Activated T-cell treated with anti-CD3 and anti-CD28 coated beads, Interleukin-2, amount 50 U/mL, for 4 hours (primary cell): ENCODE results near the gene BEAN1. TPM values are rescaled to one million over a fixed set of nuclear protein-coding genes. Genes with fewer than 3 reads are reported as not detected.

Experiments
- ATAC-seq, 2 donors: fragments of 200-7000 bp; cut with Tn5 transposase; one replicate each; pipeline ENCODE4 v1.10.0; 2021
- DNase-seq: peaks from one replicate; pipeline ENCODE4 v3.0.0-alpha.2; 2020
- H3K27me3 Mint-ChIP-seq: one replicate; pipeline ENCODE4 v1.8.0; 2021; ENCODE audit warnings: low read depth, mixed read lengths
- H3K36me3 Mint-ChIP-seq: one replicate; pipeline ENCODE4 v1.8.0; 2022; ENCODE audit warnings: mixed read lengths; ENCODE audit not compliant: insufficient read depth
- H3K4me1 Mint-ChIP-seq: one replicate; pipeline ENCODE4 v1.8.0; 2021; ENCODE audit warnings: low read depth, mixed read lengths
- H3K4me3 Mint-ChIP-seq: one replicate; pipeline ENCODE4 v1.8.0; 2021; ENCODE audit warnings: mild to moderate bottlenecking, moderate library complexity, mixed read lengths
- H3K9me3 Mint-ChIP-seq: one replicate; pipeline ENCODE4 v1.8.0; 2021; ENCODE audit warnings: mixed read lengths
- total RNA-seq, 3 donors: library from RNA; stranded (reverse); gene quantifications; one replicate each; pipeline ENCODE4 v1.2.1, GENCODE V29; 2021

Gene BEAN1
- total RNA-seq: not detected

- Mint-ChIP-seq H3K27me3 (peaks cover 61% of the 10 kb centered on the region), H3K9me3 (no peaks in the 10 kb centered on the region), H3K4me3 (peak within 1 kb of the TSS; percentile 51), H3K4me1 (peaks cover 5% of the 10 kb centered on the region), H3K36me3 (no peaks in the 10 kb centered on the region)
- DNase-seq (no peak), ATAC-seq (peak; percentile 42 to 49)
Observed at GRCh38 chr16:66427036-66427860, at the start of gene BEAN1. TSS of gene BEAN1 (plus strand) at chr16:66427295. CDS start at chr16:66437677, 10,382 bp downstream.

GRCh38 chr16:66377324-66377723, 49.8 kb upstream of the BEAN1 start:
- H3K36me3 Mint-ChIP-seq: no peaks in the 10 kb centered on the region

GRCh38 chr16:66378741-66379570, 48.1 kb upstream of the BEAN1 start:
- H3K4me3 Mint-ChIP-seq: no peak overlapping the region
- no peaks in the 10 kb centered on the region for H3K27me3 Mint-ChIP-seq
- no peak for ATAC-seq

More at GRCh38 chr16:66377324-66377723, 49.8 kb upstream of the BEAN1 start:
- DNase-seq (no peak), ATAC-seq (no peak)
- Mint-ChIP-seq H3K4me3 (no peak overlapping the region), H3K27me3 (no peaks in the 10 kb centered on the region), H3K4me1 (no peaks in the 10 kb centered on the region), H3K9me3 (peaks cover 4% of the 10 kb centered on the region)

GRCh38 chr16:66379571-66379941, 47.5 kb upstream of the BEAN1 start:
- no peak for DNase-seq
- peaks cover 4% of the 10 kb centered on the region for H3K9me3 Mint-ChIP-seq
- H3K27me3 Mint-ChIP-seq: no peaks in the 10 kb centered on the region
- H3K4me3 Mint-ChIP-seq: no peak overlapping the region
- H3K4me1 Mint-ChIP-seq: no peaks in the 10 kb centered on the region
- ATAC-seq: no peak
- no peaks in the 10 kb centered on the region for H3K36me3 Mint-ChIP-seq

More at GRCh38 chr16:66378741-66379570, 48.1 kb upstream of the BEAN1 start:
- Mint-ChIP-seq H3K4me1 (no peaks in the 10 kb centered on the region), H3K36me3 (no peaks in the 10 kb centered on the region), H3K9me3 (peaks cover 4% of the 10 kb centered on the region)
- no peak for DNase-seq

GRCh38 chr16:66380421-66380820, 46.7 kb upstream of the BEAN1 start:
- peaks cover 4% of the 10 kb centered on the region for H3K9me3 Mint-ChIP-seq
- no peaks in the 10 kb centered on the region for H3K4me1 Mint-ChIP-seq
- no peak overlapping the region for H3K4me3 Mint-ChIP-seq
- ATAC-seq: no peak
- H3K36me3 Mint-ChIP-seq: no peaks in the 10 kb centered on the region
- peaks cover 1% of the 10 kb centered on the region for H3K27me3 Mint-ChIP-seq
- no peak for DNase-seq

- Mint-ChIP-seq H3K36me3 (no peaks in the 10 kb centered on the region), H3K4me3 (no peak overlapping the region), H3K4me1 (no peaks in the 10 kb centered on the region)
Observed at GRCh38 chr16:66381585-66382170, 45.4 kb upstream of the BEAN1 start.

GRCh38 chr16:66382171-66382965, 44.7 kb upstream of the BEAN1 start:
- Mint-ChIP-seq H3K9me3 (peaks cover 4% of the 10 kb centered on the region), H3K36me3 (no peaks in the 10 kb centered on the region), H3K4me3 (no peak overlapping the region), H3K4me1 (no peaks in the 10 kb centered on the region), H3K27me3 (peaks cover 1% of the 10 kb centered on the region)
- DNase-seq (no peak), ATAC-seq (no peak)

More at GRCh38 chr16:66381585-66382170, 45.4 kb upstream of the BEAN1 start:
- peaks cover 1% of the 10 kb centered on the region for H3K27me3 Mint-ChIP-seq
- DNase-seq (no peak), ATAC-seq (no peak)
- H3K9me3 Mint-ChIP-seq: peaks cover 4% of the 10 kb centered on the region

GRCh38 chr16:66382966-66383299, 44.2 kb upstream of the BEAN1 start:
- no peak overlapping the region for H3K4me3 Mint-ChIP-seq
- no peak for DNase-seq
- H3K36me3 Mint-ChIP-seq: no peaks in the 10 kb centered on the region
- H3K27me3 Mint-ChIP-seq: peaks cover 1% of the 10 kb centered on the region
- peaks cover 4% of the 10 kb centered on the region for H3K9me3 Mint-ChIP-seq
- ATAC-seq: no peak
- H3K4me1 Mint-ChIP-seq: no peaks in the 10 kb centered on the region

GRCh38 chr16:66383551-66383950, 43.5 kb upstream of the BEAN1 start:
- Mint-ChIP-seq H3K36me3 (no peaks in the 10 kb centered on the region), H3K4me3 (no peak overlapping the region), H3K4me1 (no peaks in the 10 kb centered on the region), H3K9me3 (peaks cover 4% of the 10 kb centered on the region), H3K27me3 (peaks cover 1% of the 10 kb centered on the region)
- ATAC-seq: no peak
- DNase-seq: no peak

GRCh38 chr16:66385415-66385814, 41.7 kb upstream of the BEAN1 start:
- Mint-ChIP-seq H3K27me3 (peaks cover 1% of the 10 kb centered on the region), H3K4me1 (no peaks in the 10 kb centered on the region), H3K9me3 (no peaks in the 10 kb centered on the region), H3K36me3 (no peaks in the 10 kb centered on the region), H3K4me3 (no peak overlapping the region)
- ATAC-seq (no peak), DNase-seq (no peak)

- Mint-ChIP-seq H3K9me3 (no peaks in the 10 kb centered on the region), H3K4me1 (no peaks in the 10 kb centered on the region), H3K4me3 (no peak overlapping the region), H3K27me3 (peaks cover 1% of the 10 kb centered on the region), H3K36me3 (no peaks in the 10 kb centered on the region)
- DNase-seq (no peak), ATAC-seq (no peak)
Observed at GRCh38 chr16:66386629-66387622, 40.2 kb upstream of the BEAN1 start.

- Mint-ChIP-seq H3K4me1 (no peaks in the 10 kb centered on the region), H3K36me3 (no peaks in the 10 kb centered on the region)
- no peak for ATAC-seq
Observed at GRCh38 chr16:66387817-66388332, 39.2 kb upstream of the BEAN1 start.

More at GRCh38 chr16:66387817-66388332, 39.2 kb upstream of the BEAN1 start:
- Mint-ChIP-seq H3K9me3 (no peaks in the 10 kb centered on the region), H3K27me3 (peaks cover 1% of the 10 kb centered on the region), H3K4me3 (no peak overlapping the region)
- no peak for DNase-seq
